Jurkat, Clone E6-1 (cell line): ENCODE results near the gene CDC42EP3.

ENCODE experiments used
- DNase-seq: peaks from one replicate; pipeline ENCODE4 v3.0.0-alpha.2; 2011; ENCODE audit warnings: low read depth, low spot score
- H3K4me3 ChIP-seq: 2 replicates; pipeline ENCODE4 v1.5.1; 2011; ENCODE audit warnings: mild to moderate bottlenecking, low read length, control low read depth, moderate library complexity

CDC42EP3 gene

DNA sequence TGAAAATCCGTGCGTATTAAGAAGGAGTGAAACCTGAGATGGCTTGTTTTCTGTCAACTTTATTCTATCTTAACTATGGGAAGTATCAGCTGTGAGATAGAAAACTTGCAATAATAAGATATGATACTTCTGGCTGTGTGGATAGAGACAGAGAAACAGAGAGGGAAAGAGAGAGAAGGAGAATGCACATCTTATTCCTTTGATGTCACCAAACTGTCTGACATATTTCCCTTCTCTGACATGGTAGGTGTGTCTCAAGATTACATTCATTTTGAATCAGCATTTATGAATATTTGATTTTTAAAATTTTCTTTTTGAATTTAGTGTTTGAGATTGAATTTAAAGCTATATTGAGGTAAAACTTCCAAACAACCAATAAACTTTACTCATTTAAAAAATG is 69.4 kb downstream of the CDC42EP3 start:
- H3K4me3 ChIP-seq, result no peak overlapping the region
- no peak for DNase-seq

- H3K4me3 ChIP-seq, result no peak overlapping the region
- no peak for DNase-seq
Observed at GRCh38 chr2:37601569-37601968, 69.9 kb downstream of the CDC42EP3 start.

DNA sequence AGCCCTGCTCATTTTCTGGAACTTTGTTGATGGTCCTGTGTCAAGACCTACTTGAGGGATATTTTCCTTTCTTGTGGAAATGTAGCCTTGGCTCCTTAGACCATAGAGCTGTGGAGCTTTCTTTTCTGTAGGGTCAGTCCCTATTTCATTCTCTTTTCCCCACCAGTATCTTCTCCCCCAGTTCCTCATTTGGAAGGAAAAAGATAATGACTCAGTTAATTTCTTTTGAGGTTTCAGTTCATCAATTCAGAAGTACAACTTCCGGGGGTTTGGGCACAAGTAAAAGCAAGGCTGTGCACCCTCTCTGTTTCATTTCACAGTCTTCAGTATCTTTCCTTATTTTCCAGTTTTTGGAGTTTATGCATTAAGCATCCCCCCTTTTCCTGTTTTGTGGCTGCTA is 70.7 kb downstream of the CDC42EP3 start:
- DNase-seq, result no peak
- H3K4me3 ChIP-seq, result no peak overlapping the region

- no peak overlapping the region for H3K4me3 ChIP-seq
- no peak for DNase-seq
Observed at GRCh38 chr2:37599688-37600525, 71.5 kb downstream of the CDC42EP3 start.

DNA sequence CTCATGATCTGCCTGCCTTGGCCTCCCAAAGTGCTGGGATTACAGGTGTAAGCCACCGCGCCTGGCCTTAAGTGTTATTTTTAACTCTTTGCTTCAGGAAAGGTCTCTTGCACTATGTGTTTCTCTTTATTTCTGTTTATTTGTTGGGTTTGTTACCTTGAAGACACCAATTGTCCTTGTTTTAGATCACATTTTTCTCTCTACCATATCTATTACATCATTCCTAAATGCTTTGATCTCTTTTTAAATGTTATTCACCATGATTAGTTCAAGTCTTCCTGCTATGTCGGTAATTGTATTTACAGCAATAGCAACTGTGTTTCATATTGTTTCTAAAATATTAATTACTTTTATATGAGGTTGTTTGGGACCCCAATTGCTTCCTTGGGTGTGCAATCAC is 77.7 kb downstream of the CDC42EP3 start:
- DNase-seq, result no peak

GRCh38 chr2:37593024-37593423 is 78.4 kb downstream of the CDC42EP3 start:
- H3K4me3 ChIP-seq, result no peak overlapping the region
- DNase-seq, result no peak

More for the DNA sequence above, 77.7 kb downstream of the CDC42EP3 start:
- no peak overlapping the region for H3K4me3 ChIP-seq
